GM19239 (cell line): ENCODE data around the gene C1orf198.

ENCODE experiments used
- DNase-seq: peaks from one replicate; pipeline ENCODE4 v3.0.0; 2011; ENCODE audit warnings: low spot score; ENCODE audit not compliant: insufficient read length
- FAIRE-seq: peaks from 2 replicates; lab custom pipeline; 2011; peaks lifted over from hg19 to GRCh38; lab: Jason Lieb, UNC

The C1orf198 gene

DNA sequence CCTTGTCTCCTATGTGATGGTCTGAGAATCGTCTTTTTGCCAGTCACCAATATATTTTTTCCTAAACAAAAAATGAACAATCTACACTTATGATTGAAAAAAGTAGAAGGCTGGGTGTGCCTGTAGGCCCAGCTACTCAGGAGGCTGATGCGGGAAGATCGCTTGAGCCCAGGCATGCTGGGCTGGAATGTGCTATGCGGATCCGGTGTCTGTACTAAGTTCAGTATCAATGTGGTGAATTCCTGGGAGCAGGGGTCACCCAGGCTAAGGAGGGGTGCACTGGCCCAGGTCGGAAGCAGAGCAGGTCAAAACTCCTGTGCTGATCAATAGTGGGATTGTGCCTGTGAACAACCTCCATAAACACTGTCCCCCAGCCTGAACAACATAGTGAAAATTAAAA is 25.7 kb upstream of the C1orf198 start:
- FAIRE-seq = no peak
- DNase-seq = no peak

DNA sequence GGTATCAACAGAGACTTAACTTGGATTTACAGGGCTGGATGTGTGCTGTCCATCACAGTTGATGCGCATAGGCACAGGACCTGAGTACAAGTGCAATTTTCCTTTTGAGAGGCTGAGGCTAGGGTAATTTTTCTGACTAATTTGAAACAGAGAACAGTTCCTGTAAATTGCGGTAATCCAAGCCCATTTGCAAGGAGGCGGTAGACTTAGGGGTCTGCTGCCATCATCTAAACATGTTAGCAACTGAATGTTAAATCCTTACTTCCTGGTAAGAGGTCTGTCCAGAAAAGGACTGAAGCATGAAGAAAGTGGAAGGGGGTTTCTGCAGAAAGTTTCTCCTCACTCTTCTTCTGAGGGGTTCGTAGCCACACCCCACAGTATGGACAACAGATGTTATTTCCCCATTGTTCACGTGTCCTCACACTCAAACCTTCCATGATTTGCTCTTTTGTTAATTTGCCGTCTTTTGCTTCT is 23.7 kb upstream of the C1orf198 start:
- DNase-seq (no peak), FAIRE-seq (no peak)

DNA sequence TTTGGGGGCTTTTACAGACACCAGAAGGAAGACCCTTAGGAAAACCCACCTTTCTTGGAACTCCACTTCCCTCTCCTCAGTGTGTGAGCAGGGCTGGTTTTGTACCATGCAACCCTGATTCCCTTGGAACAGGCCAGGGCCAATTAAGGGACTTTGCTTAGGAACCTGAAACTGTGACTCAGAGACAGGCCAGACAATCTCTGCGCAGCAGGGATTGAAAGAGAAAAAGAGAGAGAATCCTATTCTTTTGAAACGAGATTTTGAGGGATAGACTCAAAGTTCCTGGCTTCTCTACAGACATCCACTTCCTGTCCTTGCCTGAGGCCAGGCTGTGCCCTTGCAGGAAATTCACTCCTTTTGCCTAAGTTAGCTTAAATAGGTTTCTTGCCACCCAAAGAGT is 23.1 kb upstream of the C1orf198 start:
- DNase-seq (no peak), FAIRE-seq (no peak)

DNA sequence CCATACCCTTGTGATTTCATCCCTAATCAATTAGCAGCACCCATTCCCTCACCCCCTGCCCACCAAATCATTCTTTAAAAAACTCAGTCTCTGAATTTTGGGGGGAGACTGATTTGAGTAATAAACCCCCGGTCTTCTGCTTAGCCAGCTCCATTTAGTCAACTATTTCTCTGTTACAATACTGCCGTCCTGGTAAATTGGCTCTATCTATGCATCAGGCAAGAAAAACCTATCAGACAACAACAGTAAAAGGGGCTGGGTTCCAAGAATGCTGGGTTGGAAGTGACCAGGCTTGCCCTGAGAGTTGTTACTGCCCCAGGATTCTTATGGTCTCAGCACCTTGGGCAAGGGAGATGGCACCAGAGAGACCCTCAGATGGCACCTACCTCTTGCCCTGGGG is 16.3 kb upstream of the C1orf198 start:
- DNase-seq = no peak
- FAIRE-seq = no peak

DNA sequence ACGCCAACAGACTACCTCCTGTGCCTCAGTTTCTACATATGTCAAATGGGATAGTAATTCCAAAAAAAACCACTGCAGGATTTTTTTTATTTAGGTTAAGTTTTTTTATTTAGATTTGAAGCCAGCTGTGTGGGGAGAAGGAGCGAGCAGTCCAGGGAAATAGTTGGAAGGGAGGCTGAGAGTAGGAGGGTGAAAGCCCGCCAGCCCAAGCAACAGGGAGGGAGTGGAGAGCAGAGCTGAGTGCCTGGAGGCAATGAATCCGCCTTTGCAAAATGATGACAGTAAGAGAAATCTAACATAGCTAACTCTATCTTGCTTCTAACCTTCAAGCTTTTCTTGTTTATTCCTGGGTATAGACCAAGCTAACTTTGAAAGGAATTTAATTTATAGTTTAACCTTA is 15.6 kb upstream of the C1orf198 start:
- DNase-seq = no peak
- FAIRE-seq = no peak

GRCh38 chr1:230879778-230880177 is 11.5 kb upstream of the C1orf198 start:
- no peak for FAIRE-seq
- DNase-seq = no peak

GRCh38 chr1:230878591-230878990 is 10.3 kb upstream of the C1orf198 start:
- FAIRE-seq = no peak
- DNase-seq = no peak

- no peak for DNase-seq
- FAIRE-seq = no peak
Observed at GRCh38 chr1:230877924-230878590, 9.7 kb upstream of the C1orf198 start.

GRCh38 chr1:230877146-230877923 is 9.0 kb upstream of the C1orf198 start:
- DNase-seq (no peak), FAIRE-seq (no peak)

DNA sequence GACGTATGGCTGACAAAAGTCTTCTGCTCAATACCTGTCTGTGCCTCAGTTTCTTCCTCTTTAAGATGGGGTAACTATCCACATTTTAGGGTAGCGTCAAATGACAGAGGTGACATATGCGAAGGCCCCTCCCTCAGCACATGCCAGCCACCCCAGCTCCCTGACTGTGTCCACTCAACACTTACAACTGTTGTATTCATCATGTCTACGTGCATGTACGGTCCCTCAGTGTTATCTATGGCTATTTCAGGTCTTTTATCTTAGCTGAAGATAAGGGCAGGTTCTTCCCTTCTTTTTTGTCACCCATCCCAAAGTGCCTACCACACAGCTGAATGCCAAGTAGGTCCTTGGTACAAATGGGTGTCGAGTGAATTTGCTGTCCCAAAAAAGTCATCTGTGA is 8.3 kb upstream of the C1orf198 start:
- no peak for DNase-seq
- no peak for FAIRE-seq

DNA sequence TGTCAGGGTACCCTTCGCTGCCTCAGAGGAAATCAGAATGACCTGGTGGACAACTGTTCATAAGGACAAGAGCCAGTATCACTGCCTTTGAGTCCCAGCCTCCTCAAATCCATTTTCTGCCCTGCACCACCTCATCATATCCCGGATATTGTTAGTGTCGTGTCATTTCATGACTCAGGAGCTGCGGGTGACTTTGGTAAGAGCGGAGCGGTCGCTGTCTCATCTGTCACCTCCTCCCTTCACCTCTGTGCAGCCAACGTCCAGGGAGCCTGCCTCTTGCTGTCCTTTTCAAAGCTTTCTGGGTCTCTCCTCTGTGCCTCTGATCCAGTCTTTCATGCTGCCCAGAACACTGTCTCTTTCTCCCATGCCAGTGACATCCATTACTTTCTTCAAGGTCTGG is 7.0 kb upstream of the C1orf198 start:
- no peak for DNase-seq
- FAIRE-seq = no peak

- no peak for FAIRE-seq
- no peak for DNase-seq
Observed at GRCh38 chr1:230870916-230871315, 2.6 kb upstream of the C1orf198 start.

- no peak for DNase-seq
- no peak for FAIRE-seq
Observed at GRCh38 chr1:230869500-230869899, 1.2 kb upstream of the C1orf198 start.

GRCh38 chr1:230868736-230869385 is 540 bp upstream of the C1orf198 start:
- FAIRE-seq = no peak
- no peak for DNase-seq

- no peak for FAIRE-seq
- no peak for DNase-seq
Observed at GRCh38 chr1:230867101-230867902, 1.0 kb downstream of the C1orf198 start.

GRCh38 chr1:230866171-230867070 is 1.9 kb downstream of the C1orf198 start:
- DNase-seq (no peak), FAIRE-seq (no peak)

- DNase-seq (no peak), FAIRE-seq (no peak)
Observed at GRCh38 chr1:230865062-230865817, 3.1 kb downstream of the C1orf198 start.

- no peak for FAIRE-seq
Observed at GRCh38 chr1:230864441-230864840, 3.9 kb downstream of the C1orf198 start.

GRCh38 chr1:230863449-230863848 is 4.9 kb downstream of the C1orf198 start:
- no peak for DNase-seq
- no peak for FAIRE-seq

More at GRCh38 chr1:230864441-230864840, 3.9 kb downstream of the C1orf198 start:
- DNase-seq = no peak
